K562 (cell line): ENCODE measurements around the gene VLDLR. TPM values are rescaled to one million over a fixed set of nuclear protein-coding genes. Genes with fewer than 3 reads are reported as not detected.

Experiments used
- ATAC-seq: fragments of 200-7000 bp; cut with Tn5 transposase; 3 replicates; pipeline ENCODE4 v1.9.1; 2020; ENCODE audit warnings: moderate library complexity
- Bru-seq: library from RNA; stranded (reverse); fragments of 400-500 nt; gene quantifications from one replicate; lab custom pipeline; 2021; lab: Mats Ljungman, UMichigan
- BruChase-seq, 2 experiments: library from RNA; stranded (reverse); fragments of 400-500 nt; gene quantifications; one replicate each; lab custom pipeline; 2021; lab: Mats Ljungman, UMichigan
- BruUV-seq: library from RNA; stranded (reverse); fragments of 400-500 nt; replicated peaks from 2 replicates; lab custom pipeline; 2021; lab: Mats Ljungman, UMichigan
- CTCF ChIA-PET: fragments of 300-600 bp; formaldehyde crosslinking; extraction: SDS; loops from one replicate; lab custom pipeline; 2021; ENCODE audit warnings: low intra/inter-chr PET ratio; lab: Yijun Ruan, JAX
- POLR2A ChIA-PET: fragments of 300-600, 350-650 bp; sonication (Branson Sonifier 250); formaldehyde crosslinking; extraction: SDS; loops from one replicate; lab custom pipeline; 2021; ENCODE audit warnings: antibody characterized with exemption, inconsistent platforms; lab: Yijun Ruan, JAX
- DNase-seq, 4 experiments: peaks; one replicate each; pipeline versions ENCODE4 v3.0.0 to v3.0.0-alpha.2; 2011 to 2018; ENCODE audit warnings: low spot score in 3 of 4, mixed read lengths in 3 of 4; ENCODE audit errors: extremely low read depth in 1 of 4
- FAIRE-seq: peaks from 2 replicates; lab custom pipeline; 2011; peaks lifted over from hg19 to GRCh38; lab: Jason Lieb, UNC
- H2AFZ ChIP-seq: 2 replicates; pipeline ENCODE4 v1.6.0; 2011; ENCODE audit warnings: low read depth, low read length, control low read depth, inconsistent platforms
- H3K27ac ChIP-seq: fragments of 200-600 bp; 3 replicates; pipeline ENCODE4 v1.8.0; 2011; ENCODE audit warnings: low read depth, mild to moderate bottlenecking, control low read depth, inconsistent platforms, low read length, moderate library complexity, mixed read lengths; ENCODE audit errors: extremely low read depth
- H3K27me3 ChIP-seq, 2 experiments: fragments of 300-600 bp in 1 of 2; 2 replicates in 1 of 2; 3 replicates in 1 of 2; pipeline versions ENCODE4 v1.6.0 to v1.8.0; 2011; ENCODE audit warnings: inconsistent platforms in 2 of 2, low read length in 2 of 2, mild to moderate bottlenecking in 1 of 2, mixed read lengths in 1 of 2, moderate library complexity in 1 of 2; ENCODE audit not compliant: control insufficient read depth in 2 of 2, insufficient read depth in 2 of 2
- H3K36me3 ChIP-seq: fragments of 300-600 bp; 3 replicates; pipeline ENCODE4 v1.8.0; 2011; ENCODE audit warnings: mild to moderate bottlenecking, low read length, inconsistent platforms; ENCODE audit not compliant: control insufficient read depth, insufficient read depth
- H3K4me1 ChIP-seq, 2 experiments: fragments of 200-600 bp in 1 of 2; replicated peaks in 1 of 2; 2 replicates in 1 of 2; 3 replicates in 1 of 2; pipeline versions ENCODE4 v1.5.1 to v1.8.0; 2011; ENCODE audit warnings: inconsistent platforms in 2 of 2, low read length in 2 of 2, mild to moderate bottlenecking in 1 of 2, mixed read lengths in 1 of 2, moderate library complexity in 1 of 2; ENCODE audit not compliant: control insufficient read depth in 2 of 2, insufficient read depth in 2 of 2
- H3K4me2 ChIP-seq: 2 replicates; pipeline ENCODE4 v1.6.1; 2011; ENCODE audit warnings: low read length, control low read depth, inconsistent platforms, mixed read lengths; ENCODE audit not compliant: insufficient read depth
- H3K4me3 ChIP-seq: fragments of 200-600 bp; sonication (generic), shearing (Covaris generic); 2 replicates; pipeline ENCODE4 v1.5.1; 2016; ENCODE audit warnings: control low read depth, inconsistent platforms
- H3K79me2 ChIP-seq: fragments of 200-600 bp; 3 replicates; pipeline ENCODE4 v1.8.0; 2011; ENCODE audit warnings: low read length, inconsistent platforms; ENCODE audit not compliant: control insufficient read depth, insufficient read depth
- H3K9ac ChIP-seq, 2 experiments: 2 replicates each; pipeline versions ENCODE4 v1.6.0 to v1.6.1; 2011; ENCODE audit warnings: low read depth in 2 of 2, low read length in 2 of 2, control low read depth in 1 of 2, inconsistent platforms in 1 of 2, mild to moderate bottlenecking in 1 of 2, mixed read lengths in 1 of 2; ENCODE audit not compliant: insufficient read depth in 1 of 2
- H3K9me1 ChIP-seq: one replicate; pipeline ENCODE4 v1.6.0; 2011; ENCODE audit warnings: inconsistent platforms, mild to moderate bottlenecking, low read length, moderate library complexity; ENCODE audit not compliant: control insufficient read depth, insufficient read depth
- H3K9me3 ChIP-seq: replicated peaks from 2 replicates; pipeline ENCODE4 v1.5.1; 2011; ENCODE audit warnings: low read depth, low read length, inconsistent platforms; ENCODE audit not compliant: control insufficient read depth, insufficient read depth
- H4K20me1 ChIP-seq: replicated peaks from 2 replicates; pipeline ENCODE4 v1.6.1; 2011; ENCODE audit warnings: low read length, inconsistent platforms, mixed read lengths; ENCODE audit not compliant: control insufficient read depth, insufficient read depth
- BRCA1 ChIP-seq, 2 experiments: fragments of 450-650 bp in 1 of 2; sonication (generic) in 1 of 2; formaldehyde crosslinking in 1 of 2; IDR thresholded peaks; 2 replicates each; pipeline versions ENCODE4 v1.5.0 to v1.6.1; 2017 to 2020; ENCODE audit warnings: mild to moderate bottlenecking in 1 of 2, missing genetic modification reagents in 1 of 2
- WGBS: fragments of 100-300 bp; shearing (Covaris generic); methylation state at CpG from one replicate; pipeline ENCODE4 v1.1.6; 2016; ENCODE audit warnings: low coverage, mixed read lengths; ENCODE audit not compliant: insufficient coverage; ENCODE audit errors: missing lambda C conversion rate; 5-methylcytosine and 5-hydroxymethylcytosine counted together
- in situ Hi-C: fragments of 300-500 bp; cut with MboI; formaldehyde crosslinking; loops from 4 replicates; pipeline ENCODE4 v1.15.0; 2018; ENCODE audit warnings: inconsistent platforms, mixed read lengths
- intact Hi-C: fragments of 100-400 bp; cut with micrococcal nuclease; formaldehyde crosslinking; loops from 2 replicates; pipeline ENCODE4 v1.14.2; 2022
- long read RNA-seq, 3 experiments: library from polyadenylated mRNA in 2 of 3; library from RNA in 1 of 3; unstranded in 2 of 3; stranded (forward) in 1 of 3; transcript quantifications; one replicate each; pipeline ENCODE4 v2.0.0, GENCODE V29; 2019 to 2022
- polyA minus RNA-seq, 3 experiments: library from RNA; depleted of rRNA, polyadenylated mRNA; stranded (reverse); fragments of >200 nt; gene quantifications; 2 replicates each; pipeline ENCODE4 v1.2.3, GENCODE V29; 2011
- polyA plus RNA-seq, 8 experiments: library from polyadenylated mRNA; depleted of rRNA in 4 of 8; stranded (reverse) in 5 of 8; unstranded in 3 of 8; fragments of >200 nt; fragmentation: Nextera tagmentation in 2 of 8; fragmentation: Illumina TruSeq in 1 of 8; extraction: Ambion mirVana in 2 of 8; extraction: Trizol in 1 of 8; gene quantifications; 2 replicates each; pipeline versions ENCODE4 v1.2.1 to v1.2.3, GENCODE V29; 2011 to 2014; ENCODE audit warnings: inconsistent platforms in 1 of 8, missing spikeins in 1 of 8
- total RNA-seq, 7 experiments: library from RNA; depleted of rRNA in 6 of 7; stranded (reverse); fragments of >200 nt in 6 of 7; fragmentation: Illumina TruSeq in 2 of 7; extraction: Trizol in 2 of 7; gene quantifications; 2 replicates each; pipeline versions ENCODE4 v1.2.1 to v1.2.3, GENCODE V29; 2011 to 2021; ENCODE audit warnings: low replicate concordance in 1 of 7
- TF ChIP-seq, protein P1 (sequence below): fragments of 200-800 bp; sonication (Bioruptor generic); IDR thresholded peaks from 2 replicates; pipeline ENCODE4 v1.6.1; 2017; ENCODE audit warnings: missing genetic modification characterization, missing compliant biosample characterization

The VLDLR gene
- total RNA-seq (2011; cell fraction: chromatin; rRNA removed; ENCODE audit: low replicate concordance): 0.39 and 0.88 TPM in 2 replicates
- total RNA-seq (2011; cell fraction: nucleolus; rRNA removed): 0.17 and 0.53 TPM in 2 replicates
- 0.66 and 1.1 TPM in 2 replicates for total RNA-seq (2011; cell fraction: nucleoplasm; rRNA removed)
- total RNA-seq (2014; rRNA removed): 0.05 and 0.08 TPM in 2 replicates
- total RNA-seq (2014; rRNA removed; fragmentation: Illumina TruSeq; extraction: Trizol): 0.18 and 0.32 TPM in 2 replicates
- 0.04 TPM in 2 replicates for total RNA-seq (2015; rRNA removed; fragmentation: Illumina TruSeq; extraction: Trizol)
- total RNA-seq (2021): 0.34 and 0.58 TPM in 2 replicates
- 0.04 and 0.20 TPM in 2 replicates for polyA plus RNA-seq (2011; rRNA removed)
- 0.03 and 0.13 TPM in 2 replicates for polyA plus RNA-seq (2011; cell fraction: cytosol; rRNA removed)
- 0.14 and 0.80 TPM in 2 replicates for polyA plus RNA-seq (2011; cell fraction: nucleus; rRNA removed)
- 0.10 and 2.2 TPM in 2 replicates for polyA plus RNA-seq (2012)
- 0.24 and 0.40 TPM in 2 replicates for polyA plus RNA-seq (2014; fragmentation: Illumina TruSeq; extraction: Trizol)
- polyA plus RNA-seq (2014; fragmentation: Nextera tagmentation; extraction: Ambion mirVana): under 1 TPM; 0.03 to 0.08 TPM
- 0.24 and 0.45 TPM in 2 replicates for polyA plus RNA-seq (2014; rRNA removed)
- polyA minus RNA-seq (2011; rRNA and poly(A)+ RNA removed): 0.04 and 0.33 TPM in 2 replicates
- polyA minus RNA-seq (2011; cell fraction: cytosol; rRNA and poly(A)+ RNA removed): not detected in 2 replicates
- under 0.01 and 0.44 TPM in 2 replicates for polyA minus RNA-seq (2011; cell fraction: nucleus; rRNA and poly(A)+ RNA removed)
- percentile 25 among the genes with signal in this experiment for Bru-seq, nascent RNA
- percentile 35 among the genes with signal in this experiment for BruChase-seq, experiment 1, labeled RNA remaining after a 2-hour chase
- BruChase-seq, experiment 2, labeled RNA remaining after a 6-hour chase: percentile 37 among the genes with signal in this experiment
- long read RNA-seq, experiment 1: 0 reads
- long read RNA-seq, experiment 2: 0 reads
- long read RNA-seq, experiment 3: 0 reads

- CTCF ChIA-PET: no interaction called here
- TF ChIP-seq BRCA1 (IDR thresholded peaks at IDR 0.05) (no peak), BRCA1 (CRISPR knock-in tag; IDR thresholded peaks at IDR 0.05) (no peak)
- TF ChIP-seq, protein P1, sequence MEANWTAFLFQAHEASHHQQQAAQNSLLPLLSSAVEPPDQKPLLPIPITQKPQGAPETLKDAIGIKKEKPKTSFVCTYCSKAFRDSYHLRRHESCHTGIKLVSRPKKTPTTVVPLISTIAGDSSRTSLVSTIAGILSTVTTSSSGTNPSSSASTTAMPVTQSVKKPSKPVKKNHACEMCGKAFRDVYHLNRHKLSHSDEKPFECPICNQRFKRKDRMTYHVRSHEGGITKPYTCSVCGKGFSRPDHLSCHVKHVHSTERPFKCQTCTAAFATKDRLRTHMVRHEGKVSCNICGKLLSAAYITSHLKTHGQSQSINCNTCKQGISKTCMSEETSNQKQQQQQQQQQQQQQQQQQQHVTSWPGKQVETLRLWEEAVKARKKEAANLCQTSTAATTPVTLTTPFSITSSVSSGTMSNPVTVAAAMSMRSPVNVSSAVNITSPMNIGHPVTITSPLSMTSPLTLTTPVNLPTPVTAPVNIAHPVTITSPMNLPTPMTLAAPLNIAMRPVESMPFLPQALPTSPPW (CRISPR knock-in tag): peak; percentile 52
Observed at GRCh38 chr9:2621722-2622460, at the start of gene VLDLR. Gene VLDLR (plus strand): TSS chr9:2621787. CDS start chr9:2622190, 403 bp downstream.

More at GRCh38 chr9:2621722-2622460, at the start of gene VLDLR:
- Histone ChIP-seq H3K79me2 (no peaks in the 10 kb centered on the region), H3K36me3 (no peaks in the 10 kb centered on the region), H3K9ac (no peak within 1 kb of the TSS), H3K4me3 (peak within 1 kb of the TSS; percentile 26; the same call in 1 of the 2 replicates), H3K9me3 (no peaks in the 10 kb centered on the region), H4K20me1 (no peaks in the 10 kb centered on the region), H2AFZ (0 out of 2 replicates have a peak within 1 kb of the TSS, but pooled peaks have one; percentile 40), H3K4me1 (peaks cover 0 to 14% of the 10 kb centered on the region in 2 experiments; a peak in 2 of 5 replicates), H3K4me2 (peak within 1 kb of the TSS; percentile 37), H3K9me1 (no peaks in the 10 kb centered on the region), H3K27me3 (peaks cover 2 to 15% of the 10 kb centered on the region in 2 experiments; a peak in 3 of 5 replicates), H3K27ac (no peak within 1 kb of the TSS)
- FAIRE-seq (no peak), DNase-seq (peak; percentile 17 to 59 (median 40)), ATAC-seq (peak; percentile 82)
- intact Hi-C loops: no loop called here
- BruUV-seq: no TSS peak
- in situ Hi-C loops: no loop called here
- 33% methylated on average over 1 of the region's 72 CpGs for WGBS
- POLR2A ChIA-PET: no interaction called here
